Measurements from ENCODE around the gene NTPCR. TPM values are rescaled to one million over a fixed set of nuclear protein-coding genes. Genes with fewer than 3 reads are reported as not detected.

The NTPCR gene
- total RNA-seq = 58.2 and 86.5 TPM in 2 replicates

GRCh38 chr1:232950197-232951176 is at the start of gene NTPCR:
Gene NTPCR, plus strand, starts transcription at chr1:232950611. Its CDS starts 100 bp downstream, at chr1:232950711.

Other genes with a start within 250 kb of the NTPCR start
- 0.34 and 0.62 TPM in 2 replicates for gene MAP10, start 145.2 kb upstream of the NTPCR start, total RNA-seq